ENCODE data around the gene PLA2G2A.
"Not testable (repeated sequence)": the region's sequence is repeated elsewhere in the genome, so short reads cannot be mapped to it uniquely, and the experiment has no call there.

PLA2G2A gene

DNA sequence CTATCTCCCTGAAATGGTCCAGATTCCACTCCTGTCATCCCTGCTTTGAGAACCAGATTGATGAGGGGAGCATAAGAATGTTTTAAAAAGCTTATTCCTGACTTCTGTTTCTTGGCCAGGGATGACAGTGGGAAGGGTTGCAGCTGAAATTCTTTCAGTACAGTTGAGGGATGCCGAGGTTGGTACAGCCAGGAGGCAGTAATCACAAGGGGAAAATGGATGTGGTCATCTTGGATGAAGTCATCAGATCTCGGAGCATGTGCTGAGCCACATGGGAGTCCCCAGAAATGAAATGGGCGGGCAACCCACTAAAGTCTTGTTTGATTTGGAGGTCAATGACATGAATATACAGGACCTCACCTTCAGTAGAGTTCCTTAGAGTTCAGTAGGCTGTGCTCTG, 37.3 kb downstream of the PLA2G2A start:
- TF ChIP-seq CTCF (IDR thresholded peaks at IDR 0.05; ENCODE audit: low read depth, low read length): no peak
- no peak for DNase-seq (ENCODE audit: extremely low read depth, low read depth)

DNA sequence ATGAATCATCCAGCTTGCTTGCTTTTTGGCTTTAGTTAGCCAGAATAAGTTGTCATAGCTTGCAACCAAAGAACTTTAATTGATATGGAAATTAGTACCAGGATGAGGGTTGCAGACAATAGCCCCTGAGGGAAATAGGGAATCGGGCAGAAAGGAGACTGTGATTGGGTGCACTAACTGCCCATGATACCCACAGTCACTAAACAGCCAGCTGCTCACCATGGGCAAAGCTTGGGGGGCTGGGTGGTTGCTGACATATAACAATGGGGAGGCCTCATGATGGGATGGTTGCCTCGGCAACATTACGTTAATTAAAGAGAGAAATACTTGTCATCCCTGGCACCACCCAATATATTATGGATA, 38.2 kb downstream of the PLA2G2A start:
- TF ChIP-seq CTCF (IDR thresholded peaks at IDR 0.05; ENCODE audit: low read depth, low read length): no peak
- DNase-seq (ENCODE audit: extremely low read depth, low read depth): no peak

GRCh38 chr1:19940486-19941205, 38.8 kb downstream of the PLA2G2A start:
- DNase-seq (ENCODE audit: extremely low read depth, low read depth): no peak
- no peak for TF ChIP-seq CTCF (IDR thresholded peaks at IDR 0.05; ENCODE audit: low read depth, low read length)

- DNase-seq (ENCODE audit: extremely low read depth, low read depth): no peak
- no peak for TF ChIP-seq CTCF (IDR thresholded peaks at IDR 0.05; ENCODE audit: low read depth, low read length)
Observed at GRCh38 chr1:19938472-19938871, 40.9 kb downstream of the PLA2G2A start.

DNA sequence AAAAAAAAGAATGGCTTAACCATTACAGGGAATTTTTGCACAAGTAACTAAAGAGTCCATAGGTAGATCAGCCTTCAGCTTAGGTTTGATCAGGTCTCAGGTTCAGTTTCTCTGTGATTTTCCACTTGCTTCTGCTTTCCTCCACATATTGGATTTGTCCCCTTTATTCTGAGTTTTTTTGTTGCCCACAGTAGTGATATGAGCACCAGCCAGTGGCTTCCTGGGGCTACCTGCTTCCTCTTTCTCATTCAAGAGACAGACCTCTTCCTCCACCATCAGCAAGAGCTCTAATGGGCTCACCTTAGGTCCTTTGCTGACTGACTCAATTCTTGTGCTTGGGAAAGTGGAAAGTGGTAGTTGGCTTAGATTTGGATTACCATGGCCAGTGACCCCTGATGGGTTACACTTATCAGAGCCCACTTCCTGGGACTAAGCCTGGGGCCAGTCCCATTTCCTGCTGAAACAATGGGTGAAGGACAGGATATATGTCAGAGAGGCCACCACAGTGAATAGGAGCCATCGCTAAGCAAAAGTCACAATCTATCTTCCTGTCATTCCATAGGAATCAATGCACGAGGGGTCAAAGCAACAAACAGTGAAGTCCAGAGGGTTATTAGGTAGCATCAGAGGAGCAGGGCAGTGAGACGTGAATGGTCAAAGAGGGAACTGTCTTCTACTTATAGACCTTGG, 43.2 kb downstream of the PLA2G2A start:
- DNase-seq (ENCODE audit: extremely low read depth, low read depth): no peak
- TF ChIP-seq CTCF (IDR thresholded peaks at IDR 0.05; ENCODE audit: low read depth, low read length): no peak

- TF ChIP-seq CTCF (IDR thresholded peaks at IDR 0.05; ENCODE audit: low read depth, low read length): no peak
- DNase-seq (ENCODE audit: extremely low read depth, low read depth): no peak
Observed at GRCh38 chr1:19934336-19934735, 45.1 kb downstream of the PLA2G2A start.

DNA sequence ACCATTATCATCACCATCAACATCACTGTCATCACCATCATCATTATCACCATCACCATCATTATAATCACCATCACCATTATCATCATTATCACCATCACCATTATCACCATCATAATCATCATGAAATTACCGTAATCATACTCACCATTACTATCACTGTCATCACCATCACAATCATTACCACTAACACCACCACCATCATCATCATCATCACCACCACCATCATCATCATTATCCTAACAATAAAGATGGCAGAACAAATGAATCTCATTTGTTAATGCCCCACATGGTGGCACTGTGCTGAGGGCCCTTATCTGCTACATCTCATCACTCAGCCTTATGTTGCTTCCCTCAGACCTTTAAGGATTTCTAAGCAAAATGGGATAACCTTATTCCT, 46.6 kb downstream of the PLA2G2A start:
- no peak for TF ChIP-seq CTCF (IDR thresholded peaks at IDR 0.05; ENCODE audit: low read depth, low read length)
- DNase-seq (ENCODE audit: extremely low read depth, low read depth): no peak

GRCh38 chr1:19927130-19927421, 52.3 kb downstream of the PLA2G2A start:
- not testable (repeated sequence) for DNase-seq (ENCODE audit: extremely low read depth, low read depth)

Data from AG09319 (cell line).